Fibroblast of villous mesenchyme (primary cell): ENCODE measurements around the gene KNTC1. TPM values are rescaled to one million over a fixed set of nuclear protein-coding genes. Genes with fewer than 3 reads are reported as not detected.

Experiments used
- DNase-seq: peaks from one replicate; pipeline ENCODE4 v3.0.0-alpha.2; 2010; ENCODE audit warnings: low read depth
- H3K4me3 ChIP-seq: 2 replicates; pipeline ENCODE4 v1.5.1; 2011; ENCODE audit warnings: low read depth, mild to moderate bottlenecking, low read length
- CTCF ChIP-seq: IDR thresholded peaks from 2 replicates; pipeline ENCODE4 v1.5.1; 2012; ENCODE audit warnings: low read depth, mild to moderate bottlenecking, low read length; ENCODE audit not compliant: insufficient read depth
- total RNA-seq: library from RNA; depleted of rRNA; stranded (reverse); fragments of >200 nt; gene quantifications from 2 replicates; pipeline ENCODE4 v1.2.3, GENCODE V29; 2012

The KNTC1 gene
- total RNA-seq, 1 donor = 28.5 TPM

DNA sequence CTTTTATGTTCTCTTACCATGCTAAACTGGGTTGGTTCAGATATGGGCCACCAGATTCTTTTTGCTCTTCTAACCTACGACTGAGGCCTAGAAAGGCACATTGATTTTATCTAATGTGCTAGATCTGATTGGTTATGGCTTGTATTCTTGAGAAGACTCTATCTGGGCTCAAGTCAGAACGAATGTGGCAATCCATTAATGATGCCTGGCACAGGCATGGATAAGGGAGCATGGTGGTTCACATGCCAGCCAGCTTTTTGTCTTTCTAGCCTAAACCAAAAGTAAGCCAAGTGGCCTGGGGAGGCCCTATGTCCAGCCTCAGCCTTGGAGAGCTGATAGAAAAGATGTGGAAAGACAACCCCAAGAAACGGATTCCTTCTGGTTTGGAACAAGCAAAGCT lies 82.7 kb downstream of the KNTC1 start:
- no peak for TF ChIP-seq CTCF
- no peak overlapping the region for H3K4me3 ChIP-seq
- DNase-seq = no peak

DNA sequence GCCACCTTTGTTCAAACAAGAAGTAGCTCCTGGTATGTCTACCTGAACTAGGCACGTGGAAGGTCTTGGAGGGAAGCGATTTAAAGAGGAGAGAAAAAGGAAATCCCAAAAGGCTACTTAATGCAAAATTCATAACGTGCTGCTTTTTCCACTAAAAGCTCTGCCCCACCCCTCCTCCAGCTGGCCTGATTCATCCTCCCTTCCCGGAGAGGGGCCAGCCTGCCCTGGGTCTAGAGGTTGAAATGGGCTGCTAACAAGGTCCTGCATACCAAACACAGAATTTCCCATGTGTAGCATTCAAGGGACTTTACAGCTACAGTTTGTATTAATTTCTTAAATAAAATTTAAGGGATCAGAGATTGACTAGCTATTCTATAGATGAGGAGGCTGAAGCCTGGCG lies 83.2 kb downstream of the KNTC1 start:
- no peak overlapping the region for H3K4me3 ChIP-seq
- TF ChIP-seq CTCF = no peak
- no peak for DNase-seq

- peak; percentile 2 for DNase-seq
- TF ChIP-seq CTCF = no peak
- no peak overlapping the region for H3K4me3 ChIP-seq
Measured at GRCh38 chr12:122610911-122611310, 83.9 kb downstream of the KNTC1 start.

- TF ChIP-seq CTCF = no peak
- no peak overlapping the region for H3K4me3 ChIP-seq
- DNase-seq = peak; percentile 27
Measured at GRCh38 chr12:122614839-122615238, 87.8 kb downstream of the KNTC1 start.

DNA sequence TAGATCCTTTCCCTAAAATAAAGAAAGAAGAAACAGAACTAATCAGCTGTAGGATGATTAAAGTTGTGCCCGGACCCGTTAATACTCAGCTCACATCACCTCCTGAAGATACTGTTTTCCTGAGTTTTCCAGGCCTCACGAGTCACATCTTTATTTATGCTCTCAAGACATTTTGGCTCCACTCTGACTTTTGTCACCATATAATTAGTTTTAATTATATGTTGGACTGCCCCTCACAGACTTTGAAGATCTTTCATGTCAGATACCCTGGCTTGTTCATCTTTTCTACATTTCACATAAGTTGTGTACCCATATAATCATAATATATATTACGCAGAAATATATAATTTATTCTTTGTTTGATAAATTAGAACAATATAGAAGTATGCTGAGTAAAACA lies 88.7 kb downstream of the KNTC1 start:
- DNase-seq = no peak
- TF ChIP-seq CTCF = no peak
- H3K4me3 ChIP-seq = no peak overlapping the region

DNA sequence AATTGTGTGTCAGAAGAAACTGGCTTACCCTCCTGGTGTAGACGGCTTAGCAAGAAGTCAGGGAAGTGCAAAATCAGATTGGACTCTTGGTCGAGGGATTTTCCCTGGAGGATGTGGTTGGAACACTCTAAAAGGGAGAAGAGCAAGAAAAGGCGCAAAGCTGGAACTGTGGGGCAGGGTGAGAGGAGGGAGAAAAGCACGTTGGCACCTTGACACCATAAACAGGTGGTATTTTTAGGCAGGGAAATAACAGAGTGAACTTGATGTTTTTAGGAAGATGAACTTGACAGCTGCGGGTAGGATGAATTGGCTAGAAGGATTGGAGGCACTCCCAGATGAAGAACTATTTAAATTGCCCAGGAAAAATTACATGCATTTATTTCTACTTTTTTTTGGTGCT lies 108.4 kb downstream of the KNTC1 start:
- TF ChIP-seq CTCF = no peak
- no peak overlapping the region for H3K4me3 ChIP-seq
- no peak for DNase-seq

DNA sequence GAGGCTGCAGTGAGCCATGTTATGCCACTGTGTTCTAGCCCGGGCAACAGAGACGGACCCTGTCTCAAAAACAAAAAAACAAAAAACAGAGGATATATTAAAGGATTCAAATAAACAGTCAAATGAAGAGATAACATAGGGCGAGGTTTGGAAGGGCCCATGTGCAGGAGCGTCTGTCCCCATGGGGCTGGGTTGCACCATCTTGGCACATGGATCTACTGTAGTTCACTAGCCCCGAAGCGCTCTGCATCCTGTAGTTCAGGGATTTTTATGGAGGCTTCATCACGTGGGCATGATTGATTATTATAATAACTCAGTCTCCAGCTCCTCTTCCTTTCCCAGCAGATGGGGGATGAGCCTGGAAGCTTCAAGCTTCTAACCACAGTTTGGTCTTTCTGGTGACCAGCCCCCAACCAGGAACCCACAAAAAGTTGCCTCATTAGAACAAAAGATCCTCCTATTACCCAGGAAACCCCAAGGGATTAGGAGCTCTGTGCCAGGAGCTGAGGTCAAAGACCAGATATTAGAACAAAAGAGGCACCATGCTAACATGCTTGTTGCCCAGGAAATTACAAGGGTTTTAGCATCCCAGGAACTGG lies 116.3 kb downstream of the KNTC1 start:
- no peak overlapping the region for H3K4me3 ChIP-seq
- peak; percentile 7 for DNase-seq
- no peak for TF ChIP-seq CTCF
